ENCODE data around the gene KY.
"Not testable (repeated sequence)": the region's sequence is repeated elsewhere in the genome, so short reads cannot be mapped to it uniquely, and the experiment has no call there.

The KY gene

DNA sequence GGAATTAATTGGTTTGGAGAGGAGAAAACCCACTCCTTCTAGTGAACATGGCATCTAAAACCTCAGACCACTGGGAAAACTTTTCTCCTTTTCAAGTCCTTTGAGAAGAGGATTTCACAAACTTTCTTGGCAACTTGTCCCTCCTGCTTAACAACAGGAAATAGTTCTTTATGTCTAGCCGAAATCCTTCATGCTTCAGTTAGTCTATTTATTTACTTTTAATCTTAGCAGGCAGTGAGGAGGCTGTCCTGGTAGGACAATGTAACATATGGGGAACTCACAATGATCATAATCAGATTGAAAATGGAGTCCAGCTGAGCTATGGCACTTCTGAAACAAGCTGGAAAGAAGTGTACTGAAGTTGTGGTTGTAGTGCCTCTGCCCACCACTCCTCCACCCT is 50.6 kb downstream of the KY start:
- no peak for DNase-seq

- no peak for DNase-seq
These were observed 51.9 kb downstream of the KY start for GRCh38 chr3:134598763-134599545.

DNA sequence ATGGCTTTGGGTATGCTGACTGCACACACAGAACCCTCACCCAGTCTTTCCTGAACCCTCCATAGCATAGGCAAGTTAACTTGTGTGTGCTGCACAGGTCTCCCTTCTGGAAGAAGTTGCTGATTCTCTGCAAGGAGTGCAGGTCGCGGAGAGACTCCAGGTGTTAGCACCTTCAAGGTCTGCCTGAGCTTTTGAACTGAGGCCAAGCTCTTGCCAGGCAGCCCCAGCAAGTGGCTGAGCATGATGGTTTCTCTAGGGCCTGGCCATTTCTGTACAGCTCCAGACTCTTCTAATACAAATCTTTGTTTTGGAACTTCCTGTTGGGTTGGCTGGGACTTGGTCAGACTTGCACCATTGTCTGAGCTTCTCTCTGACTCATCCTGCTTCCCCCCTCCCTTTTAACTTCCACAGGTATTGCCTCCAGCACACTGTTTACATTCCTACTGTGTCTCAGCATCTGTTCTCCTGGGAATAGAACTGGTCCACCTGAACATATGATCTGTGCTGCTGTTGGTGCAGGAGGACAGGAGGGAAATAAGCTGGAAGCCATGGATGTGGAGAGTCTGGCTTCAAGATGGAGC is 53.3 kb downstream of the KY start:
- DNase-seq = no peak

DNA sequence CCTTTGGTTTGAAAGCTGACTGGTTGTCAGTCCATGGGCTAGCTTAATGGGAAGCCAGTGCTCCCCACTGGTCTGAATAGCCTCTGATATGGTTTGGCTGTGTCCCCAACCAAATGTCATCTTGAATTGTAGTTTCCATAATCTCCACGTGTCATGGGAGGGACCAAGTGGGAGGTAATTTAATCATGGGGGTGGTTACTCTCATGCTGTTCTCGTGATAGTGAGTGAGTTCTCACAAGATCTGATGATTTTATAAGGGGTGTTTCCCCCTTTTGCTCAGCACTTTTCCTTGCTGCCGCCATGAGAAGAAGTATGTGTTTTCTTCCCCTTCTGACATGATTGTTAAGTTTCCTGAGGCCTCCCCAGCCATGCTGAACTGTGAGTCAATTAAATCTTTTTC is 55.8 kb downstream of the KY start:
- DNase-seq = not testable (repeated sequence)

GRCh38 chr3:134594331-134594741 is 56.5 kb downstream of the KY start:
- no peak for DNase-seq

- DNase-seq = no peak
These were observed 58.0 kb downstream of the KY start for GRCh38 chr3:134592806-134593205.

- no peak for DNase-seq
These were observed 60.1 kb downstream of the KY start for GRCh38 chr3:134590766-134591165.

DNA sequence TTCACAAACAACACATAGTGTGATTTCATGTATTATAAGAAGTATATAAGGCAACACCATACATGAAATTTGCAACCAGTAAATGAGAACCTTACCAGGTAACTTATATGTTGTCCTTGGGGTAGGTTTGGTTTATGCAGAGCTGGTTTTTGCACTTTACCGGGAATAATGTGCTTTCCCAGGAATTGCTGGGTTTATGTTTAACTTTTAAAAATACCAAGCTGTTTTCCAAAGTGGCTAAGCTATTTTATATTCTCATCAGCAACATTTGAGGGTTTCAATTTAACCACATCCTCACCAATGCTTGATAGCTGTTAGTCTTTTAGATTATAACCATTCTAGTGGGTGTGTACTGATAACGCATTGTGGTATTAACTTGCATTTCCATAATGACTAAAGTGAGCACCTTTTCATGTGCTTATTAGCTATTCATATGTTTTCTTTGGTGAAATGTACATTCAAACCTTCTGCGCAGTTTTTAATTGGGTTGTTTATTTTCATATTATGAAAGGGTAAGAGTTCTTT is 71.6 kb downstream of the KY start:
- DNase-seq = no peak

- DNase-seq = no peak
These were observed 74.0 kb downstream of the KY start for GRCh38 chr3:134576831-134577230.

- DNase-seq = no peak
These were observed 74.4 kb downstream of the KY start for GRCh38 chr3:134576426-134576825.

DNA sequence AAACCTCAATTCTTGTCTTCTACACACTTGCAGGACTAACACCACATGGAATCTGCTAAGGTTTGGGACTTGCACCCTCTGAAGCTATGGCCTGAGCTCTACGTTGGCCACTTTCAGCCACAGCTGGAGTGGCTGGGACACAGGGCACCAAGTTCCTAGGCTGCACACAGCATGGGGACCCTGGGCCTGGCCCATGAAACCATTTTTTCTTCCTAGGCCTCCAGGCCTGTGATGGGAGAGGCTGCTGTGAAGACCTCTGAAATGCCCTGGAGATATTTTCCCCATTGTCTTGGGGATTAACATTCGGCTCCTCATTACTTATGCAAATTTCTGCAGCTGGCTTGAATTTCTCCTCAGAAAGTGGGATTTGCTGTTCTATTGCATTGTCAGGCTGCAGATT is 80.9 kb downstream of the KY start:
- DNase-seq = not testable (repeated sequence)

- DNase-seq = no peak
These were observed 82.0 kb downstream of the KY start for GRCh38 chr3:134568790-134569189.

GRCh38 chr3:134567605-134568004 is 83.2 kb downstream of the KY start:
- no peak for DNase-seq

DNA sequence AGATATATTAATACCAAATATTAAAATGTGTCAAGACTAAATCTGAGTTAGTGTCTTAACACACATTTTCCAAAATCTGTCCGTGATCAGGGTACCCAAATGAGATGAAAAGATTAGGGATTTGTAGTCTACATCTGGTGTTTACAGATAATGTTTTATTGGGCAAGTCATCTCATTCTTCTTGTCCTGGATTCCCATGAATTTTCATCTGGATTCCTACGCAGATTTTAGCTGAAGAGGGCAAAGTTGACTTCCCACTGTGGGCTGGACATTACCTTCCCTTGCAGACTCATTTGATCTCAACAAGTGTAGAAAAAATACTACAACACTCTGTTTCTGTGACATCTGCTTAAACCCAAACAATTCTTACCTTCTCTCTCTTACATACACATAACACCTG is 85.8 kb downstream of the KY start:
- DNase-seq = no peak

GRCh38 chr3:134563601-134564000 is 87.2 kb downstream of the KY start:
- DNase-seq = no peak

DNA sequence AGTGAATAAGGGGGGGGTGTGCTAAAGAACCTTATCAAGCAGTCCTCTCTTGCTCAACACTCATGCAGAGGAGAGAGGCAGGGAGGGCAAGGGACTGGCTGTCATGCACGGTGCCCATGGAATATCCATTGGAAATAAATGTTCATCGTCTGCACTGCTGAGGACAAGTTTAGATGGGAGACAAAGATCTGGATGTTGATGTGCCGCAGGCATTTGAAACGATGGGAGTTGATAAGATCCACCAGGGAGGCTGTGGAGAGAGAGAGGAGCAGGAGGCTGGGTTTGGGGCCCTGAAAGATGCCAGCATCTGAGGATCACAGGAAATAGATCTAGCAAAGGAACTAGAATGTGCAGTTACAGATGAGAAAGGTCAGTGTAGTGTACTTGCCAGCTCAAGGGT is 88.8 kb downstream of the KY start:
- no peak for DNase-seq

GRCh38 chr3:134559591-134559990 is 91.2 kb downstream of the KY start:
- no peak for DNase-seq

All from activated CD4-positive, alpha-beta T cell treated with anti-CD3 and anti-CD28 coated beads, Interleukin-2, Interleukin-6, amounts not matched to agents 100 ng/mL and 50 ng/mL, durations not matched to agents 16 hours and 8 hours (primary cell).